Subcutaneous adipose tissue (tissue), 4 donors: Measurements from ENCODE around the gene ALX1. TPM values are rescaled to one million over a fixed set of nuclear protein-coding genes. Genes with fewer than 3 reads are reported as not detected.

Experiments
- total RNA-seq, 4 donors: library from RNA; depleted of rRNA; stranded (reverse); fragments of >200 nt; gene quantifications; one replicate each; pipeline ENCODE4 v1.1.0, GENCODE V29; 2016
- TF ChIP-seq, protein P1 (sequence below): fragments of 450-650 bp; IDR thresholded peaks from one replicate; pipeline ENCODE4 v1.5.1; 2016; ENCODE audit warnings: low read depth, mild to moderate bottlenecking, control low read depth, antibody characterized with exemption, moderate library complexity

ALX1 gene
- total RNA-seq, 4 donors from 2014 or later: 0.44 TPM; not detected in 3

DNA sequence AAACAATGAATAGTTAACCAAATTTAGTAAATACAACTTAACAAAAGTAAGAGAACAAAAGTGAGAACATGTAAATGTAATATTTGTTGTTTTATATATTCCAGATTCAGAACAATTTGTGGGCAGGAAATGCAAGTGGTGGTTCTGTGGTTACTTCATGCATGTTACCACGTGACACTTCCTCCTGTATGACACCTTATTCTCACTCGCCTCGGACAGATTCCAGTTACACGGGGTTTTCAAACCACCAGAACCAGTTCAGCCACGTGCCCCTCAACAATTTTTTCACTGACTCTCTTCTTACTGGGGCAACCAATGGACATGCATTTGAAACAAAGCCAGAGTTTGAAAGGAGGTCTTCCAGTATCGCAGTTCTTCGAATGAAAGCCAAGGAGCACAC, 21.0 kb downstream of the ALX1 start:
- TF ChIP-seq, protein P1, sequence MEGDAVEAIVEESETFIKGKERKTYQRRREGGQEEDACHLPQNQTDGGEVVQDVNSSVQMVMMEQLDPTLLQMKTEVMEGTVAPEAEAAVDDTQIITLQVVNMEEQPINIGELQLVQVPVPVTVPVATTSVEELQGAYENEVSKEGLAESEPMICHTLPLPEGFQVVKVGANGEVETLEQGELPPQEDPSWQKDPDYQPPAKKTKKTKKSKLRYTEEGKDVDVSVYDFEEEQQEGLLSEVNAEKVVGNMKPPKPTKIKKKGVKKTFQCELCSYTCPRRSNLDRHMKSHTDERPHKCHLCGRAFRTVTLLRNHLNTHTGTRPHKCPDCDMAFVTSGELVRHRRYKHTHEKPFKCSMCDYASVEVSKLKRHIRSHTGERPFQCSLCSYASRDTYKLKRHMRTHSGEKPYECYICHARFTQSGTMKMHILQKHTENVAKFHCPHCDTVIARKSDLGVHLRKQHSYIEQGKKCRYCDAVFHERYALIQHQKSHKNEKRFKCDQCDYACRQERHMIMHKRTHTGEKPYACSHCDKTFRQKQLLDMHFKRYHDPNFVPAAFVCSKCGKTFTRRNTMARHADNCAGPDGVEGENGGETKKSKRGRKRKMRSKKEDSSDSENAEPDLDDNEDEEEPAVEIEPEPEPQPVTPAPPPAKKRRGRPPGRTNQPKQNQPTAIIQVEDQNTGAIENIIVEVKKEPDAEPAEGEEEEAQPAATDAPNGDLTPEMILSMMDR: no peak

DNA sequence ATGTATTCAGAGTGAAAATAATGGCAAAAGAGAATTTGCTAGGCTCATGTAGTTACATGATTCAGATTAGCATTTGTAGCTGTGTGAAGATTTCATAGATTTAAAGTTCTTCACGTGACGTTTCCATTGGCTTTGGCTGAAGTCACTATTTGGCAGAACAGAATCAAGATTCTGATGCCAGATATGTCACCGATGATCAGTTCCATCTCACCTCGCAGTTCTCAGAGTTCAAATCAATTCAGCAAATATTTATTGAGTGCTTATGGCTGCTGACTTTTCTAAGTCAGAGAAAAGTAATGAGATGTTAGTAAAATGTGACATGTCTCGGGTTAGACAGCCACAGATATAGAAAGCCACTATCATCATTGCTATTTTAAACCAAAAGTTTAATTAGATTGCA, 28.4 kb downstream of the ALX1 start:
- TF ChIP-seq, protein P1: no peak

DNA sequence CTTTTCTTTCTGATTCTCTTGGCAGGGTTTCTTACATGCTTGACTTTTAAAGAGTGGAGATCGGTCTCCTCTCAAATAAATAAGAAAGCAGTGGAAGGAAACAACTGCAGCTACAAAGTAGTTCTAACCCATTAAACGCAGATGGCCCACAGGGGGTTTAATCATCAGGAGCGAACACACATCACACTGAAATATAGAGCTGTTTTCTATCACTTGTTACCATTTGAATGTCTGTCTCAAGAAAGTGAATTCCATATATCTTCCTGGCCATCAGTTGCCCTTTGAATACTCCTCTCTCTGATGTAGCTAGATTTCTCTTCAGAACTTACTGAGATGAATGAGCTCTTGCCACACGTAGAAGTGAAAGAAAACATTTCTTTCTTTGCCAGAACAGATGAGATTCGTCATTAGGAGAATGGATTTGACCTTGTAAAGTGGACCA, 29.1 kb downstream of the ALX1 start:
- TF ChIP-seq, protein P1: no peak

DNA sequence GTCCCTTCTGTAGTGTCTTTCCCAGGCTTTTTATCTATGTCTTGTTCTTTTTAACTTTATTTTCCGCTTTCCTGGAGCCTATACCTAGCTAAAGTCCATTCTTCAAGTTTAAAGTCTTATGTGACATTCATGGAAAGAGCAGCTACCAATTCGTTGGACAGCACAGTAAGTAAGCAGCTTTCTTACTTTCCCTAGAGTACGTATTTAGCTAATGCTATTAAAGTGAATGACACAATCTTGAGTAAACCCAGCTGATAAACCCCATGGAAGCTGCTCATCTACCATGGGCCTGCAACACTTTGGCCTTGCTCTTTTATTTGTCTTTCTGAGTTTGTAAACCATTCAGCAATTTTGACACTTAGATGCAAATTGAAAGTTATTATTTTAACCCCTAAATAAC, 30.0 kb downstream of the ALX1 start:
- TF ChIP-seq, protein P1: no peak

DNA sequence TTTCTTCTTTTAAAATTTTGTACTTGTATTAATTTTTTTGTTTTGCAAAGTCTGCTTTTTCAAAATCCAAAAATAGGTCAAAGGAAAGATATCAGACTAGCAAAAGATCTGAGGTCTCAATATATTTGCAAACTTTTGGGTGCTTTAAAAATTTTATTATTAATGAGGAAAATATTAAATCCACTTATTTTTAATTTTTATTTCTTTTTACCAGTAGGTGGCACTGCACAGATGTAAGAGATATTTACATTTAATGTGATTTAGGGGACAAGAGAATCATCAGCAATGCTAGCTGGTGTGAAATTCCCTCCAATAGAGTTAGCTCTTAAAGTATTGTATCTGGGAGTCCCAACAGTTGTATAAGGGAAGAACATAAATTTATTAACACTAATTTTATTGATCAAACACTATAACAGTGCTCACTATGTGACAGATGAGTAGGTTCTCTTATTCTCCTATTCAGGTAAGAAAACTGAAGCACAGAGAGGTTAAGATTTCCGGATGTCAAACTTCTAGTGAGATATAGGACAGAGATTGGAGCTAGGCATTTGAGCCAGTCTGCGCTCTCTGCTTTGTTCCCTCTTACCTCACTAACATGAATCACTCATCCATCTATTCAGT, 30.5 kb downstream of the ALX1 start:
- TF ChIP-seq, protein P1: no peak

DNA sequence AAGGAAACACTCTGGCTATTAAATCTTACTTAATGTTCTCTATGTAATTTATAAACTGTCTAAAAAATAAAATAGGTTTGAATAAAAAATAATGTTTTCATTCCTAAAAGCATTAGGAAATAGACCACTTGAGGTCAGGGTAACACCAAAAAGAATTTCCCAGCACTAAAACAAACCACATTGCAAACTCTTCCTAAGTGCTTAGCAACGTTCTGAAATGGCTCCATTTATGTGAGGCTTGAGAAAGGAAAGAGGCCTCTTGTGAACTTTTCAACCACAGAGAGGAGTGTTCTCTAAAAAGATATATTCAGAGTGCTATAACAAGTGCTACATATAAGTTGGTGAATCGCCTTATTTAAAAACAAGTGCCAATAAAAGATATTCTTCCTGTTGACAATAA, 42.7 kb downstream of the ALX1 start:
- TF ChIP-seq, protein P1: no peak

DNA sequence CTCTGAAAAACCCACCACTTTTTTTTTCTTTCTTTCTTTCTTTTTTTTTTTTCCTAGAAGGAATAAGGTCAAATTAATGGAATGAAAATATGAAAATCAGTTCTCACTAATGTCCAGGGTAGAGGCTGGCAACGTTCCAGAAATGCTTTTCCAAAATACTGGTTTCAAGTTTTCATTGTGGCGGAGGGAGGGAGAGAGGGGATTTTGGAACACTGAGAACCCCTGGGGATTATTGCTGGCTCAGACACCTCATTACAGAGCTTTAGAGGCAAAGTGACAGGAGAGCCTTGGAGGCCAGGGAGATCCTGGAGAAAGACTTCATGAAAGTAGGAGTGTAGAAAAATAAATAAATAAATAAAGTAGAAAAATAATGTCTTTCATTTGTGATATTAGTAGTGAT, 45.4 kb downstream of the ALX1 start:
- TF ChIP-seq, protein P1: no peak
